ENCODE data around the gene ARAP1. TPM values are rescaled to one million over a fixed set of nuclear protein-coding genes. Genes with fewer than 3 reads are reported as not detected.

ARAP1 gene
- total RNA-seq, 1 donor from 2014 or later, result 17.6 TPM

DNA sequence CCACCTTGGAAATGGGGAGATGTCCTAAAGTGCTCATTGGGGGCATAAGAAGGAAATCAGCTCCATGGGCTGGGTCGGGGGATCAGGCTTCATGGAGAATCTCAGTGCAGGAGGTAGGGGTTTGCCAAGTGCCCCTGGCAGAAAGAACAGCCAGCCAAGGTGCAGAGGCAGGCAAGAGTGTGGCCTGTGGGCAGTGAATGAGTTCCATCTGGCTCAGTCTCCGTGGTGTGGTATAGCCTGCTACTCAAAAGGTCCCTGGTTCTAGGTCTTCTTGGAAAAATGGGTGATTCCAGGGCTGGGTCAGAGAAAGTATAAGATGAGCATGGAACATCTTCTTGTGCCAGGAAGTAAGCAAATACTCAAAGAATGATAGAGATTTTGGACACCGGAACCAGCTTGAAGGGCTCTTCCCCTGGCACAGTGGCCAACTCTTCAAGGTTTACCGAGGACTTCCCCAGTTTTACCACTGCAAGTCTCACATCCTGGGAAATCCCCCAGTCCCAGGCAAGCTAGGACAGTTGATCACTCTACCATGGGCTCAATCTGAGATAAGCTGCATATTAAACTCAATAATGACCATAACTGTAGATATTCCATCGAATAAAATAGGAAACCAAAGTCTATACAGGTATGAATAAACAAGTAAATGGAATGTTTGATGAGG lies 10.6 kb upstream of the ARAP1 start:
- Histone ChIP-seq H3K79me2 (ENCODE audit: low read depth) (no peaks in the 10 kb centered on the region), H2AFZ (replicated peaks) (no peak overlapping the region), H3F3A (ENCODE audit: low read depth) (peaks cover 6% of the 10 kb centered on the region), H3K9me3 (ENCODE audit: low read depth) (no peaks in the 10 kb centered on the region), H3K4me3 (no peak overlapping the region), H3K27ac (no peak overlapping the region), H3K4me1 (peaks cover 3% of the 10 kb centered on the region), H3K36me3 (no peaks in the 10 kb centered on the region), H4K20me1 (ENCODE audit: low read depth) (peaks cover 9% of the 10 kb centered on the region), H3K4me2 (no peak overlapping the region), H3K9ac (no peak overlapping the region), H3K27me3 (no peaks in the 10 kb centered on the region)
- TF ChIP-seq EZH2 (IDR thresholded peaks at IDR 0.05) (no peak), EZH2phosphoT487 (IDR thresholded peaks at IDR 0.05) (no peak)
- TF ChIP-seq, protein P1, sequence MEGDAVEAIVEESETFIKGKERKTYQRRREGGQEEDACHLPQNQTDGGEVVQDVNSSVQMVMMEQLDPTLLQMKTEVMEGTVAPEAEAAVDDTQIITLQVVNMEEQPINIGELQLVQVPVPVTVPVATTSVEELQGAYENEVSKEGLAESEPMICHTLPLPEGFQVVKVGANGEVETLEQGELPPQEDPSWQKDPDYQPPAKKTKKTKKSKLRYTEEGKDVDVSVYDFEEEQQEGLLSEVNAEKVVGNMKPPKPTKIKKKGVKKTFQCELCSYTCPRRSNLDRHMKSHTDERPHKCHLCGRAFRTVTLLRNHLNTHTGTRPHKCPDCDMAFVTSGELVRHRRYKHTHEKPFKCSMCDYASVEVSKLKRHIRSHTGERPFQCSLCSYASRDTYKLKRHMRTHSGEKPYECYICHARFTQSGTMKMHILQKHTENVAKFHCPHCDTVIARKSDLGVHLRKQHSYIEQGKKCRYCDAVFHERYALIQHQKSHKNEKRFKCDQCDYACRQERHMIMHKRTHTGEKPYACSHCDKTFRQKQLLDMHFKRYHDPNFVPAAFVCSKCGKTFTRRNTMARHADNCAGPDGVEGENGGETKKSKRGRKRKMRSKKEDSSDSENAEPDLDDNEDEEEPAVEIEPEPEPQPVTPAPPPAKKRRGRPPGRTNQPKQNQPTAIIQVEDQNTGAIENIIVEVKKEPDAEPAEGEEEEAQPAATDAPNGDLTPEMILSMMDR (IDR thresholded peaks at IDR 0.05), result no peak
- Mint-ChIP-seq H3K27me3 (ENCODE audit: insufficient read depth, low read depth) (peaks cover 3% of the 10 kb centered on the region), H3K9me3 (no peaks in the 10 kb centered on the region), H3K4me1 (peaks cover 19% of the 10 kb centered on the region), H3K27ac (no peak overlapping the region), H3K36me3 (peaks cover 5% of the 10 kb centered on the region), H3K4me3 (no peak overlapping the region)
- no peak for DNase-seq (ENCODE audit: low spot score)

DNA sequence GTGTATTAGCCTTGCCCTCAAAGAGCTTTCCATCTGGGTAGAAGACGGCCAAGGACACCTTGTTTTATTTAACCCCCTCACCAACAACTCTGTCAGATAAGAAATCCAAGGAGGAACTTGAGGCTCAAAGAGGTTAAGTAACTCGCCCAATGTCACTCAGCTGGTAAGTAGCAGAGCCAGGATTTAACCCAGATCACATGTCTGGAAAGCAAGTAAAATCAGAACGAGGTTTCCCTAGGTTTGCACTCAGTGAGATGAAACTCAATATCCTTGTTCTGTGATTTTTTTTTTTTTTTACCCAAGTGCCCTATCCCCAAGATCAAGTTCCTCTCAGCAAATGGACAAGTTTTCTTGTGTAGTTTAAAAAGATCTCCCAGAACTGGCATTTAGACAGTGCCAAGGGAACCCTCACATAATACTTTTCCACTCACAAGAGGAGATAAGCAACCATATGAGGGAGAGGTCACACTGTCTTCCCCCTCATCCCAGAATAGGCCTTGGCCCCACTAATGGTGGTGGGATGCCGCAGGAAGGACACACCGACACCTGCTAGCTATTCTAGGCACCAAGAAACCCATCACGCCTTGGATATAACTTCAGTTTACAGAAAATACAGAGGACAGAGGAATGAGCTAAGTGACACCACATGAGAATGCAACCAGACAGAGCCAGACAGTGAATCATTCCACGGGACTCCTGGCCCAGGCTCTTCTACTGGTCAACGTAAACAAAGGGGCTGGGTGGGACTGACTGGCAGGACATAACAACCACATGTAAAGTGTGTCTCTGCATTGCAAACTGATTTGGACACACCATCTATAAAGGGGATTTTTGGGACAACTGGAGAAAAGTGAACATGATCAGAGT lies 8.6 kb upstream of the ARAP1 start:
- no peak overlapping the region for H3K27ac Mint-ChIP-seq
- TF ChIP-seq EZH2 (IDR thresholded peaks at IDR 0.05), result no peak

DNA sequence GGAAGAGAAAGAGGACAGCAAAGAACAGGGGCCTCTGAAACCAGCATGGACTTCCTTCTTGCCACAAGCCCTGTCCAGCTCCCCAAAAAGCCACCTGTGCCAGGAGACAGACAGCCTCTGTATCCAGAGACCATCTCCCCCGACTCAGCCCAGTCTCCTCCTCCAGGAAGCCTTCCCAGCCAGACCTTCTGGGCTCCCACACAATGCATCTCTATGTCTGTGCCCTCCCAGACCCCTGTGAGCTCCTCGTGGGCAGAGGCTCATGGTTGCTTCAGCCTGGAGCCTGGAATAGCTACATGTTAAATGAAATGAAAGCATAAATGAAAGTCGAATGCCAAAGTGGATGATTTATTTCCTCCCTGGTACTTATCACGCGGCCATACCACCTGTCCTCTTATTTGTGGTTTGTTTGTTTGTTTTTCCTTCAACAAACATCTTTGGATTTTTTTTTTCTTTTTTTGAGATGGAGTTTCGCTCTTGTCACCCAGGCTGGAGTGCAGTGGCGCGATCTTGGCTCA lies 7.3 kb upstream of the ARAP1 start:
- H3K36me3 ChIP-seq, result no peaks in the 10 kb centered on the region
- no peak overlapping the region for H3K4me3 ChIP-seq
- no peaks in the 10 kb centered on the region for H3K79me2 ChIP-seq (ENCODE audit: low read depth)
- no peak for DNase-seq (ENCODE audit: low spot score)
- H3K27me3 ChIP-seq, result no peaks in the 10 kb centered on the region
- TF ChIP-seq EZH2 (IDR thresholded peaks at IDR 0.05), result no peak
- TF ChIP-seq, protein P1 (IDR thresholded peaks at IDR 0.05), result no peak
- no peak for TF ChIP-seq EZH2phosphoT487 (IDR thresholded peaks at IDR 0.05)
- Mint-ChIP-seq H3K9me3 (no peaks in the 10 kb centered on the region), H3K27me3 (ENCODE audit: insufficient read depth, low read depth) (peaks cover 6% of the 10 kb centered on the region), H3K4me1 (peaks cover 8% of the 10 kb centered on the region), H3K36me3 (peaks cover 10% of the 10 kb centered on the region), H3K4me3 (no peak overlapping the region), H3K27ac (no peak overlapping the region)
- H3K9ac ChIP-seq, result no peak overlapping the region
- H3K4me1 ChIP-seq, result no peaks in the 10 kb centered on the region
- no peaks in the 10 kb centered on the region for H4K20me1 ChIP-seq (ENCODE audit: low read depth)
- H3F3A ChIP-seq (ENCODE audit: low read depth), result peaks cover 6% of the 10 kb centered on the region
- no peak overlapping the region for H3K27ac ChIP-seq
- no peak overlapping the region for H3K4me2 ChIP-seq
- H3K9me3 ChIP-seq (ENCODE audit: low read depth), result no peaks in the 10 kb centered on the region
- no peak overlapping the region for H2AFZ ChIP-seq (replicated peaks)

More for the DNA sequence above, 8.6 kb upstream of the ARAP1 start:
- Mint-ChIP-seq H3K36me3 (peaks cover 10% of the 10 kb centered on the region), H3K9me3 (no peaks in the 10 kb centered on the region), H3K27me3 (ENCODE audit: insufficient read depth, low read depth) (peaks cover 4% of the 10 kb centered on the region), H3K4me1 (peaks cover 8% of the 10 kb centered on the region), H3K4me3 (no peak overlapping the region)
- Histone ChIP-seq H3K9me3 (ENCODE audit: low read depth) (no peaks in the 10 kb centered on the region), H3K4me2 (no peak overlapping the region), H3K27ac (no peak overlapping the region), H3K4me1 (no peaks in the 10 kb centered on the region), H3K79me2 (ENCODE audit: low read depth) (no peaks in the 10 kb centered on the region), H2AFZ (replicated peaks) (no peak overlapping the region), H3K9ac (no peak overlapping the region), H3K27me3 (no peaks in the 10 kb centered on the region), H3K36me3 (no peaks in the 10 kb centered on the region), H3F3A (ENCODE audit: low read depth) (peaks cover 6% of the 10 kb centered on the region), H4K20me1 (ENCODE audit: low read depth) (no peaks in the 10 kb centered on the region), H3K4me3 (no peak overlapping the region)
- no peak for DNase-seq (ENCODE audit: low spot score)
